HS-5 (cell line): Measurements from ENCODE around the gene RAB29.

Source experiments
- DNase-seq: peaks from one replicate; pipeline ENCODE4 v3.0.0-alpha.2; 2012; ENCODE audit warnings: low read depth

RAB29 gene

GRCh38 chr1:205794011-205794730 lies 18.9 kb upstream of the RAB29 start:
- DNase-seq = no peak

DNA sequence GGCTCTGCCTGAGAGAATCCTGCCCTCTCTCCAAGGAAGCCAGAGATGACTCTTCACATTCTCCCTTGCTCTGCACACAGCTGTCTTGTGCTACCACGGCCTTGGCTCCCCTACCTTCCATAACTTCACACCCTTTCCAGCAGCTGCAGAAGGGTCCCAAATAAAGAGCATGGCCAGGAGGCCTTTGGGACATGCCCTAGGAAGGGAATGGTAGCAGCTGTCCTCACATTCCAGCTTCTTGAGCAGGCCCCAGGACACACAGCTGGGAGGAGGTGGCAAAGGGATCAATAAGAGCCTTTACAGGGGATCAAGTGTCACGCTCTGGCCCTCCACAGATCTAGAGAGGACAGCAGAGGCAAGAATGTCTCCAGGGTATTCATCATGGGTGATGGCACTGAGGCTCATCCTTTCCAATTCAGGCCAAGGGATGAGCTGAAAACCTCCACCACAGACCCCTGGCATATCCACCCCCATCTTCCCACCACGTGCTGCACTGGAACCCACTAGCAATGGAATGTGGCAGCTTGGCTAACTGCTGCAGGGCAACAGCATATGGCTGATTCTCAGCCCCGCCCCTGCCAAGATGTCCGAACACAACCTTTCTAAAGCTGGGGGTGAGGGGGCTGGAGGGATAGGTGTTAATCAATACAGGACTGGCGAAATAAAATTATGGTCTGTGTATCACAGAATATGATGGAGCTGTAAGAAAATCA lies 17.8 kb upstream of the RAB29 start:
- DNase-seq = no peak

DNA sequence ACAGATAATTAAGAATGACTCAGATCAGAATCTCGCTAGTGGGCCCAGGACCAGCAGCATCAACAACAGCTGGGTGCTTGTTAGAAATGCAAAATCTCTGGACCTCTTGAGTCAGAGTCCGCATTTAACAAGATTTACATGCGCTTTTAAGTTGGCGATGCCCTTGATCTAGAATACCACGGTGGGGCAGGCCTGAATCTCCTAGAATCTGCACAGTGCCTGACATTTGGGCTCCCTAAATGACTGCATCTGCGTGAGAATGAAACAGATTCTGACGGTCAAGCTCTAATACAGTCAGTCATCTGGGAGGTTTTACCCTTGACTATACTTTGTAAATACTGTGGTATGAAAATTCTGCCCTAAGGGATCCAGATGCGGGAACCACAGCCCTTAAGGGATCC lies 17.2 kb upstream of the RAB29 start:
- no peak for DNase-seq

DNA sequence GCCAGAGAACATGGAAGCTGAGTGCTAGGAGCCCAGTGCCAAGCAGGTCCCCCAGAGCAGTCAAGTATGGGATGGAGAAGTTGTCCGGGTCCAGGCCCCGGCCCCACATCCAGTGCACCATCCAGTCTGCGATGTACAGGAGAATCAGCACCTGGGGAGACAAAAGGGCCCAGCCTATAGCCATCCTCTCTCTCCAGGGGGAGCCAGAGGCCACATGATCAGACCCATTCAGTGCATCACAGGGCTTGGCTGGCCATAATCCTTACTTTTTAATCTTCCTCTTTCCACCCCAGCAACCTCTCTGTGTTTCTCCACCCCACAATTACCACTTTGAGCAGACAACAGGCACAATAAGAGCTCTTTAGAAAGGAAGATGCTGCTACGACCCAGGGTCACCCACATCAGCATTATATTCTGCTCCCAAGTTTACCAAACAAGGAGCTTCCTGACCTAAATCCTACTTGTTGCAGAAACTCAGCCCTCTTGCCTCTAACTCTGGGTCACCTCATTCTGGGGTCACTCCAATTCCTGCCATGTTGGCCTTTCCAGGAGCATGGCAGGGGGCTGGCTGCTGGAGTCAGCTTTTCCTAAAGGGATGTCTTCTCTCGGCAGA lies 16.4 kb upstream of the RAB29 start:
- DNase-seq = no peak

- DNase-seq = no peak
Measured at GRCh38 chr1:205787287-205787916, 12.1 kb upstream of the RAB29 start.

DNA sequence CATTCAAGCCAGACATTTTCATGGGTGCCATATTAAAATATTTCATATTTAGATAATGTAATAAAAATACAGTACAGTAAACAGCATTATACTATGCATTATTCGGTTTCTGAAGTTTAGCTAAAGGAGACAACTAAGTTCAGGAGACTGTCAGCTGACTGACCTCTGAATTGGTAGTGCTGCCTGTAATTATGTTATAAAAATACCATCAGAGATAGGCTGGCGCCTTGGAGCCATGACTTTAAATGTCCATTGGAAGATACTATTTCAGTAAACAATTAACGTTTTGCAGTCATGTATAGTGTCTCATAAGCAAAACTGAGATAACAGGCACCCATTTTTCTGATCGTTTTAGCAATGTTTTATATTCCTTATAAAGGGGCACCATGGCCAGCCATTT lies 11.3 kb upstream of the RAB29 start:
- DNase-seq = no peak

DNA sequence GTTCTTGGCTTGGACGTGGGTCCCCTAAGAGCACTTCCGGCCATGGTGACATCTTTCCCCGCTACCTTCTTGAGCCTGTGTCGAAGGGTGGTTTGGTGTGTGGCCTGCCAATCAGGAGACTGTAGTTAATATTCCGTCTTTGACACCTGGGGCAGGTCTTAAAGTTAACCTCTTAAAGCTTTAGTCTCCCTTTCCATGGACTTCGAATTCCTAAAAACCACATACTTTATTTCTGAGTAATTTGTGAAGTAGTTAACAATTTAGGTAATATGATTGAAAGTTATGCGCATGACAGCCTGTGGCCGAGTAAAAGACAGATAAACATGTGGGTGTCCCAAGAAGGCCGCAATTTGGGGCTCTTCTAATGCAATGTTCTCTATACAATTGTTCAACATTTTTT lies 10.2 kb upstream of the RAB29 start:
- no peak for DNase-seq

- no peak for DNase-seq
Measured at GRCh38 chr1:205783904-205784303, 8.6 kb upstream of the RAB29 start.

DNA sequence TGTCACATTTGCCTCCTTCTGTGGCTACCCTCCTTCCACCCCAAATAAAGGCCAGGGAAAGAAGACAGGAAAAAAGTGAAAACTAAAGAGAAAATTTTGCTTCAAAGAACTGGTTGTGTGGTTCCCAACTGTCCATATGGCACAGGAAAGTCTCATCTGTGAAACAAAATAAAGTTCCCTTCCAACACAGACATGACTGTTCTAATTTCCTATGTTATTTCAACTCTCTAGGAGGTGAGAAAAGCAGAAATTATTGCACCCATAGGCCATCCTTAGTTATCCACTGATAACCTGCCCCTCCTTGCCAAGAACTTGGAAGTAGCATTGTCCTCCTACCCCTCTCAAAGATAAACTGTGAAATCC lies 8.1 kb upstream of the RAB29 start:
- DNase-seq = no peak

GRCh38 chr1:205782627-205783432 lies 7.5 kb upstream of the RAB29 start:
- DNase-seq = no peak

GRCh38 chr1:205780335-205780734 lies 5.1 kb upstream of the RAB29 start:
- DNase-seq = no peak

DNA sequence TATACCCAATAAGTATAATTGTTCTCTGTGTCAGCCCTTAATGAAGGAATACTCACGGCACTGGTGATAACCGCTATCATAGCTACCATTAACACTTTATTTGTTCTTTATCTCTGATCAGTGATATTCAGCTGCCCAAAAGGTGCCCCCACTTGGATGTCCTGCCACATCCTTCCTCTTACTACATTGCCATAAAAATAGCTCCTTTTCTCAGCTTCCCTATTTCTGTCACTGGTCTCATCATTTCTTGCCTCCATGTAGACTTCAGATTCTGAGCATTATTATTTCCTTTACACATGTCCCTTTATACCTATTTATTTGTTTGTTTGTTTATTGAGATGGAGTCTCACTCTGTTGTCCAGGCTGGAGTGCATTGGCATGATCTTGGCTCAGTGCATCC lies 2.7 kb upstream of the RAB29 start:
- DNase-seq = no peak

GRCh38 chr1:205775717-205776056 lies 405 bp upstream of the RAB29 start:
- DNase-seq = peak; percentile 9

- no peak for DNase-seq
Measured at GRCh38 chr1:205774198-205775014, 876 bp downstream of the RAB29 start.

DNA sequence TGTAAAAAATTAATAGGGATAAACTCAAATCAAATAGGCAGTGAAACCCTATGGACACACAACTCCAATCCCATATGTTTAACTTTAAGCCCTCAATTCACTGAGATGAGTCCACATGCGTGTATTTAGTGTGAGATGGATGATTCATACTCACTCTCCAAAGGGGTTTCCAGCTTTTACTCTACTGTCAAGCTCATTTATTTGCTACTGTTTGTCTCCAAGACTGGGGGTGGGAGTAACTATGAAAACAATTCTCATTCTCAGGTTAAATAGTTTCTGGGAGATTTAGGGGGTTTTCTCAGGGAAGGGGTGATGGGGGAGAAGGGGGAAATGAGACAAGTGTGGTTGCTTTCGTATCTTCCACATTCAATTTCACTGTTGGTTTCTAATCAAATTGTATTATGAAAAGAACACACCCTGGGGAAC lies 2.7 kb downstream of the RAB29 start:
- DNase-seq = no peak

DNA sequence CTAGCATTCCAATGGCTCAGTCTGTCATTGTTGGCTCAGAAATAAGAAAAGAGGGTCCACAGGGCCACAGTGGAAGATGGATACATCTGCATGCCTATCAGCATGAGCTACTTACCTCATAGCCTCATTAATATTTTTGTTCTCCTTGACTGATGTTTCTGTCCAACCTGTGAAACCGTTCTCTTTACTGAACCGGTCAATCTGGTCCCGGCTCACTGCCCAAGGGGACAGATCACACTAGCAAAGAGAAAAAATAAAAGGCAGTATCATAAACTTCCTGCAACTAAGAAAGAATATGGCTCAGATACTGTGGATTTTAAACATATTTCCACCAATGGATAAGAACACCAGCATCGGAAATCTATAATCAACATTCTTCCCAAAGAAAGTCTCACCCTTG lies 4.7 kb downstream of the RAB29 start:
- DNase-seq = no peak

DNA sequence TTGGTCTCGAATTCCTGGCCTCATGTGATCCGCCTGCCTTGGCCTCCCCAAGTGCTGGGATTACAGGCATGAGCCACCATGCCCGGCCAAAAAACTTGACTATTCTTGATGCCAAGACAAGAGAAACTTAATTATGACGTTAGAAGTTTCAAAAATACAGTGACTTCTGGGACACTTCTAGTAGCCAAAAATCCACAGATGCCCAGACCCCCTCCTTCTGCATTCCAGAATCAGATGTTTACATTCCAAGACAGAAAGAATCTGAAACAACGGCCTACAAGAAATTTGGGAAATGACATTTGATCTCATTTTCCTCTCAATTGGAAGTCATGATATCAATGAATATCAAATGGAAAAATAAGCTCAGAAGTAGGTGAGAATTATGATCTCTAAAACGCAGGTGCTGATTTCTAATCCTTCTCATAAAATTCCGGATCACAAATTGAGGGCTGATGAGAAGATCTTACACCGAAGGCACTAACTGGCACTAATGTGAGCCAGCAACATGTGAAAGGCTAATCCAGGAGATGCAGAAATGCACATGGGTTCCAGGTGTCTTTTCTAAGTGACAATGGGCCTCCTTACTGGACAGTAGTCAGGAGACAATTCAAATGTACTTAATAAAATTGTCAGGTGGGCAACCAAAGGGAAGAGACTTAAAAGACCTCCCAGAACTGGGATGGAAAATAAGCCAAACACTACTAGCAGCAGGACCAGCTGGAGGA lies 5.5 kb downstream of the RAB29 start:
- DNase-seq = no peak

- no peak for DNase-seq
Measured at GRCh38 chr1:205767248-205767647, 8.0 kb downstream of the RAB29 start.

GRCh38 chr1:205766570-205766969 lies 8.7 kb downstream of the RAB29 start:
- no peak for DNase-seq

DNA sequence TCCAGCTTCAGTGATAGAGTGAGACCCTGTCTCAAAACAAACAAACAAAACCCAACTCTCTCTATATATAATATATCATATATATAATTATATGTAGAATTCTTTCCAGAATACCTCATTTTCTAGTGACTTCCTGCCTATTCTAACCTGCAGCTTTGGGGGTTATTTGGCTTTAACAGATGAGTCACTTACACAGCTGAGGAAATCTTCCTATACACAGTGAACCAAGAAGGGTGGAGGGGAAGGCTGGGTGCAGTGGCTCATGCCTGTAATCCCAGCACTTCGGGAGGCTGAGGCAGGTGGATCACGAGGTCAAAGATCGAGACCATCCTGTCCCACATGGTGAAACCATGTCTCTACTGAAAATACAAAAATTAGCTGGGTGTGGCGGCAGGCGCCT lies 9.2 kb downstream of the RAB29 start:
- DNase-seq = no peak

DNA sequence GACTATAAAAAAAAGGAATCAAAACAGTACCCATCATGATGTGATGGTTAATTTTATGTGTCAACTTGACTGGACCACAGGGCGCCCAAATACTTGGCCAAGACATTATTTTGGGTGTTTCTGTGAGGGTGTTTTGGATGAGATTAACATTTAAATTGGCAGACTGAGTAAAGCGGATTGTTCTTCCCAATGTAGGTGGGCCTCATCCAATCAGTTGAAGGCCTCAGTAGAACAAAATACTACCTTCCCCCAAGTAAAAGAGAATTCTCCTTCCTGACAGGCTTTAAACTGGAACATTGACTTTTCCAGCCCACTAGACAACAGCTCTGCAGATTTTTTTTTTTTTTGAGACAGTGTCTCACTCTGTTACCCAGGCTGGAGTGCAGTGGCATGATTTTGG lies 10.7 kb downstream of the RAB29 start:
- no peak for DNase-seq
